ENCODE measurements around the gene TEF.
"Not testable (repeated sequence)": the region's sequence is repeated elsewhere in the genome, so short reads cannot be mapped to it uniquely, and the experiment has no call there.

Gene TEF

GRCh38 chr22:41387341-41387740, 5.6 kb downstream of the TEF start:
- no peak for DNase-seq

GRCh38 chr22:41394012-41394356, 12.2 kb downstream of the TEF start:
- no peak for DNase-seq

- DNase-seq, result no peak
Observed at GRCh38 chr22:41395531-41396240, 13.9 kb downstream of the TEF start.

- no peak for DNase-seq
Observed at GRCh38 chr22:41397143-41397811, 15.5 kb downstream of the TEF start.

- DNase-seq, result no peak
Observed at GRCh38 chr22:41398921-41399320, 17.2 kb downstream of the TEF start.

GRCh38 chr22:41401781-41402648, 20.3 kb downstream of the TEF start:
- peak; percentile 69 for DNase-seq

GRCh38 chr22:41402851-41403250, 21.1 kb downstream of the TEF start:
- not testable (repeated sequence) for DNase-seq

GRCh38 chr22:41403532-41404318, 22.0 kb downstream of the TEF start:
- peak; percentile 56 for DNase-seq

GRCh38 chr22:41405588-41405987, 23.8 kb downstream of the TEF start:
- DNase-seq, result no peak

GRCh38 chr22:41406410-41406809, 24.7 kb downstream of the TEF start:
- no peak for DNase-seq

GRCh38 chr22:41407433-41407832, 25.7 kb downstream of the TEF start:
- DNase-seq, result no peak

- DNase-seq, result no peak
Observed at GRCh38 chr22:41408665-41409064, 26.9 kb downstream of the TEF start.

GRCh38 chr22:41410311-41410751, 28.6 kb downstream of the TEF start:
- DNase-seq, result no peak

GRCh38 chr22:41411021-41411851, 29.5 kb downstream of the TEF start:
- no peak for DNase-seq

GRCh38 chr22:41415554-41415953, 33.8 kb downstream of the TEF start:
- no peak for DNase-seq

- no peak for DNase-seq
Observed at GRCh38 chr22:41417622-41418390, 36.1 kb downstream of the TEF start.

- no peak for DNase-seq
Observed at GRCh38 chr22:41418717-41419116, 37.0 kb downstream of the TEF start.

- DNase-seq, result no peak
Observed at GRCh38 chr22:41425660-41426365, 44.1 kb downstream of the TEF start.

- DNase-seq, result no peak
Observed at GRCh38 chr22:41429232-41429950, 47.6 kb downstream of the TEF start.

GRCh38 chr22:41429951-41430332, 48.2 kb downstream of the TEF start:
- no peak for DNase-seq

Data from DMS 273 treated with DMSO at 0.1 percent for 48 hours (cell line).